HT-29 (cell line): ENCODE measurements around the gene SEC16A. TPM values are rescaled to one million over a fixed set of nuclear protein-coding genes. Genes with fewer than 3 reads are reported as not detected.

ENCODE experiments used
- DNase-seq: peaks from one replicate; pipeline ENCODE4 v3.0.0-alpha.2; 2015; ENCODE audit warnings: low spot score
- total RNA-seq: library from RNA; depleted of rRNA; stranded (reverse); fragments of >200 nt; shearing (Covaris generic); gene quantifications from 2 replicates; pipeline ENCODE4 v1.2.3, GENCODE V29; 2014; rRNA removed

The SEC16A gene, protein sequence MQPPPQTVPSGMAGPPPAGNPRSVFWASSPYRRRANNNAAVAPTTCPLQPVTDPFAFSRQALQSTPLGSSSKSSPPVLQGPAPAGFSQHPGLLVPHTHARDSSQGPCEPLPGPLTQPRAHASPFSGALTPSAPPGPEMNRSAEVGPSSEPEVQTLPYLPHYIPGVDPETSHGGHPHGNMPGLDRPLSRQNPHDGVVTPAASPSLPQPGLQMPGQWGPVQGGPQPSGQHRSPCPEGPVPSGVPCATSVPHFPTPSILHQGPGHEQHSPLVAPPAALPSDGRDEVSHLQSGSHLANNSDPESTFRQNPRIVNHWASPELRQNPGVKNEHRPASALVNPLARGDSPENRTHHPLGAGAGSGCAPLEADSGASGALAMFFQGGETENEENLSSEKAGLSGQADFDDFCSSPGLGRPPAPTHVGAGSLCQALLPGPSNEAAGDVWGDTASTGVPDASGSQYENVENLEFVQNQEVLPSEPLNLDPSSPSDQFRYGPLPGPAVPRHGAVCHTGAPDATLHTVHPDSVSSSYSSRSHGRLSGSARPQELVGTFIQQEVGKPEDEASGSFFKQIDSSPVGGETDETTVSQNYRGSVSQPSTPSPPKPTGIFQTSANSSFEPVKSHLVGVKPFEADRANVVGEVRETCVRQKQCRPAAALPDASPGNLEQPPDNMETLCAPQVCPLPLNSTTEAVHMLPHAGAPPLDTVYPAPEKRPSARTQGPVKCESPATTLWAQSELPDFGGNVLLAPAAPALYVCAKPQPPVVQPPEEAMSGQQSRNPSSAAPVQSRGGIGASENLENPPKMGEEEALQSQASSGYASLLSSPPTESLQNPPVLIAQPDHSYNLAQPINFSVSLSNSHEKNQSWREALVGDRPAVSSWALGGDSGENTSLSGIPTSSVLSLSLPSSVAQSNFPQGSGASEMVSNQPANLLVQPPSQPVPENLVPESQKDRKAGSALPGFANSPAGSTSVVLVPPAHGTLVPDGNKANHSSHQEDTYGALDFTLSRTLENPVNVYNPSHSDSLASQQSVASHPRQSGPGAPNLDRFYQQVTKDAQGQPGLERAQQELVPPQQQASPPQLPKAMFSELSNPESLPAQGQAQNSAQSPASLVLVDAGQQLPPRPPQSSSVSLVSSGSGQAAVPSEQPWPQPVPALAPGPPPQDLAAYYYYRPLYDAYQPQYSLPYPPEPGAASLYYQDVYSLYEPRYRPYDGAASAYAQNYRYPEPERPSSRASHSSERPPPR (N-terminal part only)
- total RNA-seq, result 37.9 and 43.5 TPM in 2 replicates

DNA sequence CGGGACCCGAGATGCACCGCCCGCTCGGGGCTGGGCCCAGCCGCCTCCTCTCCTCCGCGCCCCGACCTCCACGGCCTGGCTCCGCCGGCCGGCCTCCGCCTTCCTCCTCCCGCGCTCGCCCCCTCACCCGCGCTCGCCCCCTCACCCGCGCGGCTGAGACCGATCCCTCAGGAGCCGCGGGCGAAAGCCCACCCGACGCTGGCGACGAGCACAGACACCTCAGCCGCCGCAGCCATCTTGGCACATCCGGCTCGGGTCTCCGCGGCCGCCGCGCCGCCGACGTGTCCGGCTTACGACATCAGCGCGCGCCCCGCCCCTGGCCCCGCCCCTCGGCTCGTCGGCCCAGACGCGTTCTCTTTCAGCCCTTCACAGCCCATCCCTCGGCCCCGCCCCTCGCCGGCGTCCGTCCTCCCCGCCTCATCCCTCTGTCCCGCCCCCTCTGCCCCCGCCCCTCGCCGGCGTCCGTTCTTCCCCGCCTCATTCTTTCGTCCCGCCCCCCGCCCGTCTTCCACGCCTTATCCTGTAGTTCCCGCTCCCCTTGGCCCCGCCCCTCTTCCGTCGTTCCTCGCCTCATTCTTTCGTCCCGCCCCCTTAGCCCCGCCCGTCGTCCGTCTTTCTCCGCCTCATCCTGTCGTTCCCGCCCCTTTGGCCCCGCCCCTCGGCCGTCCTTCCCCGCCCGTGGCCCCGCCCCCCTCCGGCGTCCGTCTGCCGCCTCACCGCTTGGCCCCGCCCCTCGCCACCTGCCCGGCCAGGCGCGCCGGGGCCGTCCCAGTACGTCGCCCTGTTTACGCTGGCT, at the start of gene SEC16A:
Gene SEC16A, minus strand, starts transcription at position 248 of the 796 bp plus-strand sequence. CDS start 5,425 bp downstream, outside the sequence.
- peak; percentile 99 for DNase-seq

DNA sequence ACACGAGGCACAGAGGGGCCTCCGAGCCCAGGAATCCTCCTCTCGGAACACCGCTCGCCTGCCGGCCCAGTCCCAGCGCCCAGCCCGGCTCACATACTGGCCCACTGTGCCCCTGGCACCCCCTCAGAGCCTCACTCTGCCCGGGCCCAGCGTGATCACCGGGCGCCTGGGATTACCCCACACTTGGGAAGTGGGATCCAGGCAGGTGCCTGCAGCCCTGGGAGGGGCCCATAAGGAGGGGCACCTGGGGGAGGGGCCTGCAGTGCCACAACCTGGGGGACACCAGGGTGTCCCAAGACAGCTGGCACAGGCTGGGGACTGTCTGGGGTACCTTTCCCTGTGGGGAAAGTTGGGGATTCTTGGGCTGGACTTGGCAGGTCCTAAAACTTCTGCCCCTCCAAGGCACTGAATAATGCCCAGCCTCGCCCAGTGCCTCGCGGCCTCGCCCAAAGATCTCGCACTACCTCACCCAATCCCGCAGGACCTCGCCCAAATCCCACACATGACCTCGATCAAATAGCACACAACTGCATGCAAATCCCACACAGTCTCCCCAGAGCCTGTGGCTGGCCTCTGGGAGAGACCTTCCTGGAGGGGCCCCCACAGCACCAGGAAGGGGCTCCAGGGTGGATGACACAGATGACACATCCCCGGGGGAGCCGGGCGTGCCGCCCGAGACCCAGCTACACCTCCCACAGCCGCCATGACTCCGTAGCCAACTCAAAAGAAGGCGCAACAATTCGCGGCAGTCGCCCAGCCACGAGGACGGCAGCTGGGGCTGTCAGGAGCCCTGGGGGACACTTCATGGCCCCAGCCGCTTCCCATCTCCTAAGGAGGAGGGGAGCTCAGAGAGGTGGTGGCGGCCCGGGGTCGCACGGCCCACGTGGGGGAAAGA, 49.3 kb upstream of the SEC16A start:
- DNase-seq, result no peak

DNA sequence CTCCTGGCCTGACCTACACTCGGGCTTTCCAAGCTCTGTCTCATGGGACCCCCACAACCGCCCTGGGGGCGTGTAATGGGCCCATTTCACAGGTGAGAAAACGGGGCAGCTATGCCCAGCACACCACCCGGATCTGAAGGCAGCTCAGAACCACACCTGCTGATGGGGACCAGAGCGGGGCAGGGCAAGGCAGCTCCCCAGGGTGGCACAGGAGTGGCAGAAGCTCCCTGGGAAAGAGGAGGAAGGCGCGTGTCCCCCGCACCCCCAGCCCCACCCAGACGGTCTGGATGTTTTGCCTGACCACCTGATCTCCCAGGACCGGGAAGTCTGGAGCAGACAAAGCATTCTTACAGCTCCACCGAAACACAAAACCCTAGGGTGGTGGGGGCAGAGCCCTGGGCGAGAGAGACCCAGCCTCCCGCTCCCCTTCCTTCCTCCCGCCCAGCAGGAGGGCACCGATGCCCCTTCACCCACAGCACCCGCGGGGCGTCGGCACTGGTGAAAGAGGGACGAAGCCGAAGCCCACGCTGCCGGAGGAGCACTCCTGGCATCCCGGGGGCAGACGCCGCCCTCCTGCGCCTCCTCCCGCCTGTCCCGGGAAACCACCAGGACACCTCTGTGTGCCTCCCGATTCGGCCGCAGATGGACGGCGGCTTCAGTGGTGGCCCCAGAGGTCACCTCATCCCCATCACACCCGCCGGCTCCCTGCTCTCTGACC, 48.5 kb upstream of the SEC16A start:
- no peak for DNase-seq

DNA sequence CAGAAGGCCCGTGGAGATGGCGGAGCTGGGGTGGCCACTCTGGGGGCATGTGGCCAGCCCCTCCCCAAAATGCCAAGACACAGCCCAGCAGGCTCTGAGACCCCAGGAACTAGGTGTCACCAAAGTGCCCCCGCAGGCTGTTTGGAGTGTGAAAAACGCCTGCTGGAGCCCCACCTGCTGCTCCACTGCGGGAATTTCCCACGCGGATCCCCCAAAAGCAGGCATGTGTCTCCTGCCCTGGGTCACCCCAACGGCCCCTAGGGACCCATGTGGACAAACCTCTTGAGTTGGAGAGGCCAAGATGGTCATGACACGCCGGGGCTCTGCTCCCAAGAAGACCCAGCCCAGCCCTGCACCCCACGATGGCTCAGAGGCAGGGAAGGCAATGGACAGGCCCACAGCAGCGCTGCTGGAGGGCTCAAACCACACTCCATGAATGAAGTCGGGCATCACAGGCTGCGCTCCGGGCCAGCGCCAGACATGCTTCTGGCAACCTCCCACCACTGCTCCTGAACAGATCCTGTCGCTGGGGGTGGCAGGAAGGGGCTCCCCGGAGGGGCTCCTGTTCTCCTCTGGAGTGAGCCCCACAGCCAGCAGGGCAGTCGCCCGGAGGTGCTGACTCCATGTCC, 47.7 kb upstream of the SEC16A start:
- no peak for DNase-seq

DNA sequence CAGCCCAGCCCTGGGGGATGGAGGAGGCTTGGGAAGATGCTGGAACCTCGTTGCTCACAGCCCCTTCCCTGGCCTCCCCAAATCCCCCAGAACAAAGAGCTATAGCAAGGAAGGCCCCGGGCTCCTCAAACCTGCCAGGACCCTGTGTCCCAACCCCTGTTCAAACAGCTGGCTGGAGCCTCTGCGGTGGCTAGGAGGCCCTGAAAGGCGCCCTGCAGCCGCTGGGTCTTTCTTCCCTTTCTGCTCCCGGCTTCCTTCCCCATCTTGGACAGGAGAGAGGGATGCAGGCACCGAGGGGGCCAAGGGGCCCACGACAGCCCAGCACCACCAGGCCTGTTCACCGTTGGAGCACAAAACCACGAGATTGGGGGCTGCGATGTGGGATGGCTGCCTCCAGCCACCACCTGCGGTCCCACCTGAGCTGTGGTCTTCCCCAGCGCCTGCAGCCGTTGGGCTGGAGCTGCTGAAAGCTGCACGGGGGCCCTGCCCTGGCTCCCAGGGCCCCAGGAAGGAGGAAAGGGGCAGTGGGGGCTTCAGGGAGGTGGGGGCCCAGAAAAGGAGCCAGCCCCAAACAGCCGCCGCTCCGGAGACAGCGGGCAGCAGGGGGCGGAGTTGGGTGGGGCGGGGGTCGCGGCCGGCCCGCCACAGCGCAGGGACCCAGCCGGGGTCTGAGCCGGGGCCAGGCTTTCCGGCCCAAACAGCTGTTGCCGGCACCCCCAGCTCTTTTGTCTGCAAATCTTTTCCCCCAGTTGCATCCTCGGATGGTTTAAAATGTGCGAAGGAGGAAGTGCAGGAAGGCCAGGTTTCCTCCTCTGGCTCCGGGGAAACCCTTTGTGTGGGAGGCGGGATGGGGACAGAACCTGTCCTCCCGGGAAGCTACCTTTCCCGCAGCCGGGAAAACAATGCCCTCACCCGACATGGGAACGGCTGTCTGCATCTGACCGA, 46.9 kb upstream of the SEC16A start:
- DNase-seq, result peak; percentile 25

DNA sequence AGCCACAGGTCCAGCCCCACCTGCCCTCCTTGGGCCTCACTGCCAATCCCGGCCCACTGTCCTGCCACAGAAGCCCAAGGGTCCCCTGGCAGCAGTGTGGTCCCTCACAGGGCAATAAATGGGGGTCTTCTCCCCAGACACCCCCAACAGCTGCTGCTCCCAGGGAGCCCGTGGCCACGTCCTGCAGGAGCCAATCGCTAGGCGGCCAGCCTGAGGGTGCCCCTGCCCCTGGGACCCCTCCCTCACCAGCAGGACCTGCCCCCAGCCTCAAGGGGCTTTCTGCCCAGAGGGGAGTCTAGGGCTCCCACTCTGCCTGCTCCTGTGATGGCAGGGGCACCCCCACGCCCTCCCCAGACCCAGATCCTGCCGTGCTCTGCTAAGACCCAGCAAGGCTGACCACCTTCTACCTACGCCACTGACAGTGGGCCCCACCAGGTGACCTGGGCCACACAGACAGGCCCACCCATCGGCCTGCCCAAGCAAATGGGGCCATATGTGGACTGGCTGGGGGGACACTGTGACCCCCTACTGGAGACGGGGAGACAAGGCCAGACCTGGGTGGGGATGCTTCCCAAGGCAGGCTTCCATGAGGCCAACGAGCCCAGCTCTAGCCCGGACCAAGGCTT, 46.0 kb upstream of the SEC16A start:
- no peak for DNase-seq

DNA sequence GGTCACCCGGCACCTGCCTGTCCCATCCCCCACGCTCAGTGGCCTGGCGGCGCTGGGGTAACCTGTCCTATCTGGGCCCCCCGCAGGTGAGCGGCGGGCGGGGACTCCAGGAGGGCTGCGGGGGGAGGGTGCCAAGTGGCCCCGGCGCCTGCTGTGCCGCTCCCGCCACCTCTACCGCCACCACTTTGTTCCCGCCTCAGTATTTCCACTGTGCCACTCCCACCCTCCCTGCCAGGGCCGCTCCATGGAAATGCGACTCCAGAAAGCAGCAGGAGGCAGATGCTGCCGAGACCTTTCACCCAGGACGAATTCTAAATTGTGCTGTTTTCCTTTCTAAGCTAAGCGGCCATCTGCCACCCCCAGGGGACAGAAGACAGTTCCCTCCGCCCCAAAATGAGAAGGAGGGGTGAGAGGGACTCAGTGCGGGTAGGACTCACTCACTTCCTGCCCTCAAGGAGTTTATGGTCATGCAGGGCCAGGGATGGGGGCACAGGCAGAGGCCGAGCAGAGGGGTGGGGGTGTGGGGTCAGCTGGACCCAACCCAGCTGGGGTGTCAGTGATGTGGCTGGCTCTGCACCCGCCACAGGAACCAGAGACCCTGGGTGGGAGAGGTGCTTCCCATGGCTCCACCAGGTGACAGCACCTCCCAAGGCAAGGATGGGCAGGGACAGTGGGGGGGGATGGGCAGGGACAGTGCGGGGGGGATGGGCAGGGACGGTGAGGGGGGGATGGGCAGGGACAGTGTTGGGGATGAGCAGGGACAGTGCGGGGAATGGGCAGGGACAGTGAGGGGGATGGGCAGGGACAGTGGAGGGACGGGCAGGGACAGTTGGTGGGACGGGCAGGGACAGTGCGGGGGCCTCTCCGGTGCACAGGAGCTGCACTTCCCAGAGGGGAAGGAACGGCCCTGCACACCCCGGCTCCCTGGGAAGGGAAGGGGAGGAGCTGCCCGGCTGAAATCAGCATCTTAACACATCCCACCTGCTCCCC, 45.2 kb upstream of the SEC16A start:
- DNase-seq, result peak; percentile 50

DNA sequence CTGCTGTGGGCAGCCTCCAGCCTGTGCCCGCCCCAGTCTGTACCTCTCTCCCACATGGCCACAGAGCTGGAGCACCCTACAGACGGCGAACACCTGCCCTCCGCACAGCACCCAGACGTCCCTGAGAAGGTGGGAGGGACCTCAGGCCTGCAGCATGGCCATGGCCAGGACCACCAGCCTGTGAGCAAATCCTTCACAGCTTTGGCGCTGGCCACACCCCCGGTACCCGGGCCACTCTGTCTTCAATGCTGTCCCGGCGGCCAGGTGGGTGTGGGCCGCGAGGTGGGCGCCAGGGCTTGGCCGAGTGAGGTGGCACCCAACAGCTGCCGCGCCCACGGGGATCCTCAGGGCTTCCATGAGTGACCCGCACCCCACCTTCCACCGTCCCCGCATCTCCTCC, 44.3 kb upstream of the SEC16A start:
- peak; percentile 30 for DNase-seq

DNA sequence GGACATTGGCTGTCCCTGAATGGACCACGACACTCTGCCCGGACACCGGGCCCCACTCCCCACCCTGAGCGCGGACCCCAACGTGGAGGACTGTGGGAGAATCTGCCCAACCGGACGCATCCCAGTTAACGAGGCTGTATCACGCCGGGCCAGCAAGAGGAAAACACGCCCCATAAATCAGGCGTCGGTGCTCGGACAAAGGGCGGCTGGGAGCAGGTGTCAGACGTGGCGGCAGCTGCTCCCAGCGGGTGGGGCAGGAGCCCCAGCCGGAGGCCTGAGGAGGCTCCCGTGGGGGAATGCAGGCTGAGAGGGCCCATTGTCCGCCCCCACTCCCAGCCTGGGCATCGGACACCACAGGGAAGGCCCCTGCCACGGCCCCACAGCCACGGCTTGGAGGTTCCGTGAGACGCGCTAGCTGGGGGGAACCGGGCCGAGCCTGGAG, 43.8 kb upstream of the SEC16A start:
- DNase-seq, result peak; percentile 90

DNA sequence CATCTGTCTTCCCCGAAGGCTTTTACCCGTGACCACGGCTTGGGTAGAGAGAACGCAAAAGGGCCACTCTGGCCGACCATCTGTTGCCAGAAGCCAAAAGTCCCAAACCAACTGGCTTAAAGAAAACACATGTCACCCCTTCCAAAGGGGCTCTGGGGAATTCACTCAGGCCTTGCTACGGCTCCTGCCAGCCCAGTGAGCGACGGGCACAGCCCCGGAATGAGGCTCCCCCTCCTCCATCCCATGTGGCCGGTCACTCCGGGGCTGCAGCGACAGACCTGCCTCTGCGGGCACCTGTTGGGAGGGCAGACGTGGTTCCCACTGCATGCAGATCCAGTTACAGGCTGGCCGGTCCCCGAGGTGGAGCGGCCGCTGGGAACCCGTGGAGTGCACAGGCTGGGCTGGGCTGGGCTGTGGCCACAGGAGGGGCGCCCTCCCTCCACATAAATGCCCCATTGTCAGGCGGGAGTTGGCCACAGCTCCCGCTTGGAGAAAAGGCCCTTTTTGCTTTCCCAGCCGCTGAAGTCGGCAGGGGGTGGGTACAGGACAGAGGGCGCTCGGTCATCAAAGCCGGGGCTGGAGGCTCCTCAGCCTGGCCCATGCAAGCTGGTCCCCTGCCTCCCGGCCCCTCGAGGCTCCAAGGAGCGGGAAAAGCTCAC, 43.1 kb upstream of the SEC16A start:
- DNase-seq, result peak; percentile 77

DNA sequence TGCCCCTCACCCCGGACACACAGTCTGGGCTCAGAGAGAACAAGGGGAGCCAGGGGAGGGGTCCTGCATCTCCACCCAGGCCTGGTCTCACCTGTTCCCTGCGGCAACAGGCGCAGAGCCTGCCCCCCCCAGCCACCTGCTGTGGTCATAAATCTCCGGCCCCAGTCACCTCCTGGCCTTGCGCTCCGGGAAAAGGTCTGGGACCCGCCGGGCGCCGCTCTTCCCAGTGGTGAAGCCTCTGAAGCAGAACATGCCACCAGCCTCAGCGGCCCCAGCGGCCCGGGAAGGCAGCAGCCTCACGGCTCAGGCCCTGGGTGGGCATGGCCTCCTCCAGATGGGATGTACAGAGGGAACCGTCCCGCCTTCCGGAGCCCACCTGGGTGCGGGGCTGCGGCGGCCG, 42.4 kb upstream of the SEC16A start:
- no peak for DNase-seq

DNA sequence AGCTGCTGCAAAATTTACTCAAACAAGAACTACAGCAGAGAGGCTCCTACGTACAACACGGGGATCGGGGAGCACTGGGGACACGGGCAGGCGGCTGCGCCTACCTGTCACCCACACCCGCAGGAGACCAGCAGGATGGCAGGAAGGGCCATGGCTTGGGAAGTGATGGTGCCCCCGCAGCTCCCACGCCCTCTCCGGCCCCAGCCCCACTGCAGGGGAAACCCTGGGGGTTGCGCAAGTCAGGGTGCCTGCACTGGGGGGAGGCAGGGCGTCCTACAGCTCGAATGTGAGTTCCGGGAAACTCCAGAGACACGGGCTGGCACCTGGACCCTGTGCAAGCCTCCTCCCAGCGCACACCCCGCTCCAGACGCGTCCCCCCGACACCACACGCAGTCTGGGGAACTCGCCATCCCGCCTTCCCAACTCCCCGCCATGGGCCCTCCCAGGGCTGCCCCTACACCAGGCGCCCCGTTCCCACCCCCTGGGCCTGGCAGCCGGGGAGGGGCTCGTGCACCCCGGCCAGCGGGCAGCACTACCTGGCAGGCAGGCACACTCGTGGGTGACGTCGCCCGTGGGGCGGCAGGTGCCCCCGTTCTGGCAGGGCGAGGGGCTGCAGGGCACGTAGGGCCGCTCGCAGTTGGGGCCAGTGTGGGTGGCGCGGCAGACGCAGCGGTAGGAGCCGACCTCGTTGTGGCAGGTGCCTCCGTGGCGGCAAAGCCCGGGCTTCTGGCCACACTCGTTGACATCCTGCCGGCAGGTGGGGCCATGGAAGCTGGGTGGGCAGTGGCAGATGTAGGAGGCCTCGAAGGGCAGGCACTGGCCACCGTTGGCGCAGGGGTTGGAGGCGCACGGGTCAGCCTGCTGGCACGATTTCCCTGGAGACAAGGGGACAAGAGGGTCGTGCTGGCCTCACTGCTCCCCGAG, 39.7 kb upstream of the SEC16A start:
- no peak for DNase-seq

DNA sequence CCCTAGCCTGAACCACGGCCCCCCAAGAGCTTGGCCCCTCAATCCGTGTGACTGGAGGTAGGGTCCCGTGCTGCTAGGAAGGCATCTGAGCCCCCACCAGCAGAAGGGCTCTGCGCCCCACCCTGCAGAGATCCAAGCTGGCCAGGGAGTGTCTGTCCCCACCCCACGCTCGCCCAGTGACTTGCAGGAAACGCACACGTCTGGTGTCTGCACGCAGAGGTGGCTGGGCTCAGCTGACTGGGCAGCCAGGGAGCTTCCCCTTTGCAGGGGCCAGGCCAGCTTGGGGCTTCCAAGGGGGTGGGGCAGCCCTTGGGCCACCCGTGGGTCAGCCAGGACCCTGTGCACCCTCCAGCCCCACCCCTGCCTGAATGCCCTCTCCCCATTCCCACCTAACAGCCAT, 38.7 kb upstream of the SEC16A start:
- no peak for DNase-seq

DNA sequence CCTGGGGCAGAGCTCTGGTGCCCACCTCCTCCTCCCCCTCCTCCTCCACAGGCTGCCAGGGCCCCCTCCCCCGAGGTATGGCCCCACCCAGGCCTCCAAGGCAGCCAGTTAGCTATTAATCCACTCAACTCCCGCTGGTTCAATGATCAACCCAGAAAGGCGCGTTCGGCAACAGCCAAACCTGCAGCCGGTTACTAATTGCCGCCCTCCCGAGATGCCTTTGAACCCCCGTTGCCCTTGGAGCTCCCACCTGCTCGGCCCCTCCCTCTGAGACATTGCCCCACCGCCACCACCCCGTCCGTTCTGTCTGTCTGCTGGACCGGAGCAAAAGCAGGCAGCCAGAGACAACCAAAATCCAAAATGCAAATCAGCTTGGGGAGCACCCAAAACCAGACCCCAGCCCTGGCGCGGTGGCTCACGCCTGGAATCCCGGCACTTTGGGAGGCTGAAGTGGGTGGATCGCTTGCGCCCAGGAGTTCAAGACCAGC, 37.3 kb upstream of the SEC16A start:
- DNase-seq, result peak; percentile 72
